Stimulated activated CD4-positive, alpha-beta T cell treated with anti-CD3 and anti-CD28 coated beads, Interleukin-4, amount 100 ng/mL, for 24 hours (primary cell): ENCODE data around the gene SLC6A9.

ENCODE experiments used
- DNase-seq: peaks from one replicate; pipeline ENCODE4 v3.0.0-alpha.2; 2020

The SLC6A9 gene

DNA sequence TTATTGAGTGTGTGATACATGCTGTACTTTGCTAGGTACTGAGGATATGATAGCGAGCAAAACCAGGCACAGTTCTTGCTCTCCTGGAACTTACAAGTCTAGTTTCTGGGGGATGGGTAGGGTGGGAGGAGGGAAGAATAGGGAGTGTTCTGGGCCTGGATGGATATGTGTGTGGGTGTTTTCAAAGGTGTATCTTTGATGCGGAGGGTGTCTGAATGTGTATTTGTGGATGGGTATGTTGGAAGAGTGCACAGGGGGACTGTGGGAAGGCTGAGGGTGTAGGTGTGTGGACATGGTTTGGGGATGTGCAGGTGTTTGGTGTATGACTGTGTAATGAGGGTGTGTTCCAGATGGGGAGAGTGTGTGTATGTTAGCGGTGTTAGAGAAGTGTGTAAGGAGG, 65.9 kb downstream of the SLC6A9 start:
- no peak for DNase-seq

DNA sequence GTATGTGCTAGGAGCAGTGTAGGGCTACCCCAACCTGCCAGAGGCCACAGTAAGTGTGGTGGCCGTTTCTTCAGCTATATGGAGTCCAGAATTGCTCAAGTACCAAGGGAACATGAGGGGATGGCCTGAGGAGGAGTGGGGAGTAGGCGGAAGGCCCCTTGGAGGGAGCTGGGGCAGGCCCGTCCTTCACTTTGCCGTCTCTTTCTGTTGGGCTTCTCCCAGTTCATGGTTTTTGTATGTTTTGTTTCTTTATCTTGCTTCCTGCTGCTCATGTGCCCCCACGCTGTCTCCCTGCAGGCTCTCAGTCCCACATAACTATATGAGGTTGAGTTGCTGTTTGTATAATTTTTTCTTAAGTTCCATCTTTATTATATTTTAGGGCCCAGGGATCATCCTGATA, 67.4 kb downstream of the SLC6A9 start:
- DNase-seq, result no peak

DNA sequence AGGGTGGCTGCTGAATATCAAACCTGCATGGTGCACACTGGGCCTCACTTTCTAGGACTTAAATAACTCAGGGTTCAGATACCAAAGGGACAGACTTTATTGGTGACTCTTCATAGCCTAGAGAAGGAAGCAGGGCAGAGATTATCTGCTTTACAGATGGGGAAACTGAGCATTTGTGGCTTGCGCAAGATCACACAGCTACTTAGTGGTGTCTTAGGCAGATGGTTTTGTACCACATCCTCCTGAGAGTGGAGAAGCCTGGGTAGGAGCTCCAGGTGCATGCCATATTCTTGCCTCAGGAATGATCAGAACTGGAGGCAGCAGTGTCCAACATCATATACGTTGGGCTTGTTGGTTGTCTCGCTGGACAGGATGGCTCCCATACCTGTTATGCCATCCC, 68.3 kb downstream of the SLC6A9 start:
- DNase-seq, result no peak

DNA sequence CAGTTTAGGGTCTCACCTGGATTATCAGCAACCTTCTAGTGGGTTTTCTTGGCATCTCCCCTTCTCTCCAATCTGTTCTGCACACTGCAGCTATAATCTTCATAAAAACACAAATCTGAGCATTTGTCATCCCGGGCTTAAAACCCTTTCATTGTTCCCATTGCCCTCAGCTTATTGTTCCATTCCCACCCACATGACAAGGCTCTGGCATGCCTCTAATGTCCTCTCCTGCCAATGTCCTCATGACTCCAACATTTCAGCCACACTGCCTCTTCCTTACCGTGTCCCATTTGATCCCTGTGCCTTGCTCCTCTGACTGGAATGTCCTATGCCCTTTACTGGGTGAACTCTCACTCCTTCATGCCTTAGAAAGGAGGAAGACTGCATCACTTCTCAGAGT, 68.9 kb downstream of the SLC6A9 start:
- DNase-seq, result no peak

DNA sequence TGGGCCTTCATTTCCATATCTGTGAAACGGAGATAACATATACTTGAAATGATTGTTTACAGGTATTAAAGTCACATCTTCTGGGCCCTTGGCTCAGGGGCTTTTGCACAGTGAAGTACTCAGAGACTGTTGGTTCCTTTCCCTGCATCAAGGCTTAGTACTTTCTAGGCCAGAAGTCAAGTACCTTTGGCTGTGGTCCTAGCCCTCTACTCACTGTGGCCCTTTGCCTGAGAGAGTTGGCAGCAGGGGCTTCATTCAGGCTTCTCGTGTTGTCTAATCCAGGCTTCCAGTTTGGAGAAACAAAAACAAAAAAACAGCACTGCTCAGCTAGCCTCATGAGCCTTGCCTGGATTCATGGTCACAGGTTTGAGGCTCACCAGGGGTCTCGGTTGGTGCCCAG, 69.6 kb downstream of the SLC6A9 start:
- no peak for DNase-seq

DNA sequence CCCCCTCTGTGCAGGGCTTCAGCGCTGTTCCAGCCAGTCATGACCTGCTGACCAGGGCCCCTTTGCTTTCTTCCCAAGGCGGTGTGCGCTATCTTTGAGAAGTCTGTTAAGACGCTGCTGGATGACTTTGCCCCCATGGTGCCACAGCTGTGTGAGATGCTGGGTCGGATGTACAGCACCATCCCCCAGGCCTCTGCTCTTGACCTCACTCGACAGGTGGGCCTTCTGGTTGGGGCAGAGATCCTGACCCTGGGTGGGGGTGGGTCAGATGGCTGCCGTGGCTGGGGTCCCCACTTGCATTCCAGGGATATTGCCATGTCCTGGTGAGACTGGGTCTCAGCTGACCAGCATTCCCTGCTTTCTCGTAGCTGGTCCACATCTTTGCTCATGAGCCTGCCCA, 70.5 kb downstream of the SLC6A9 start:
- DNase-seq, result no peak

DNA sequence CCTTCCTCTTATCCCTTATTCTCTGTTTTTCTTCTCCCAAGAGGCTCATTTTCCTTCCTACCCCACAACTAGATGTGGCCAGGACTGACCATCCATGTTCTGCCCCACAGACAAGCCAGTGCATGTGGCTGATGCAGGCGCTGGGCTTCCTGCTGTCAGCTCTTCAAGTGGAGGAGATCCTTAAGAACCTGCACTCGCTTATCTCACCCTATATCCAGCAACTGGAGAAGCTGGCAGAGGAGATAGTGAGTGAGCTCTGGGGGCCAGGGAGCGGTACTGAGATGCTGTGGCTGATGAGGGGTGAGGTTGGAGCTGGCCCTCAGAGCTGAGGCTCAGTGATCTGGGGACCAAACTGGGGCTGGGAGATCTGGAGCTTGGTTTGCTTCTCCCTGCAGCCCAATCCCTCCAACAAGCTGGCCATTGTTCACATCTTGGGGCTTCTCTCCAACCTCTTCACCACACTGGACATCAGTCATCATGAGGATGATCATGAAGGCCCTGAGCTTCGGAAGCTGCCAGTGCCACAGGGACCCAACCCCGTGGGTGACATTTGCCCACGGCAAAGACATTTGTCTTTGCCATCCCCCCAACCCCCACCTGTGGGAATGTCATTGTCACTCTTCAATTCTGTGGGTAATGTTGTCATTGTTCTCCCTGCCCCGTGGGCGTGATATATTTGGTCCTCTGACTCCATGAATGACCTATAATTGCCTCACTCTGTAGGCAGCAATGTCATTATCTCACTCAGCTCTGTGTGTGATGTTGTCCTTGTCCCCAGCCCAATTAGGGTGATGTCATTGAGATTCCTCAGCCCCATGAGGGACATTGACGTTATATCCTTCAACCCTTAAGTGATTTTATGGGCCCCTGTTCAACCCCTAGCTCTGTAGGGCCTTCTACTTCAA, 72.7 kb downstream of the SLC6A9 start:
- no peak for DNase-seq

DNA sequence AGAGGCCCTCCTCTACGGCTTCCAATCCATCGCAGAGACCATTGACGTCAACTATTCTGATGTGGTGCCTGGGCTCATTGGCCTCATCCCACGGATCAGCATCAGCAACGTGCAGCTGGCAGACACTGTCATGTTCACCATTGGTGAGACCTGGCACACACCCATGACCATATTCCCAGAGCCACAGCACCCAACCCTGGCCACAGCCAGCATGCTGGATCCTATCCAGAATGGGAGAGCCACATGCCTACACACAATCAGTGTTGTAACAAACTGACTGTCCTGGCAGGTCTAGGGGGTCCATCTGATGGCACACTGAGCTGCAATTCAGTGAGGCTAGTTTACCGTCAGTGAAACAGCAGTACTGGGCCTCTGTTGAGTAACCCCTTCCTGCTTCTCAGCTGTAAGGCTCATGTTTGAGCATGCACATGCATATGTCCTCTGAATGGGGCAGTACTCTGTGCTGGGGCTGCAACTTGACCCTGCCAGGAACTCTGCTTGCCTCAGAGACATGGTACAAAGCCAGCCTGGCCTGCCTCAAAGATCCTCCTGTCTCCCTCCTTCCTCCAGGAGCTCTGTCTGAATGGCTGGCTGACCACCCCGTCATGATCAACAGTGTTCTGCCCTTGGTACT, 73.7 kb downstream of the SLC6A9 start:
- DNase-seq, result no peak

DNA sequence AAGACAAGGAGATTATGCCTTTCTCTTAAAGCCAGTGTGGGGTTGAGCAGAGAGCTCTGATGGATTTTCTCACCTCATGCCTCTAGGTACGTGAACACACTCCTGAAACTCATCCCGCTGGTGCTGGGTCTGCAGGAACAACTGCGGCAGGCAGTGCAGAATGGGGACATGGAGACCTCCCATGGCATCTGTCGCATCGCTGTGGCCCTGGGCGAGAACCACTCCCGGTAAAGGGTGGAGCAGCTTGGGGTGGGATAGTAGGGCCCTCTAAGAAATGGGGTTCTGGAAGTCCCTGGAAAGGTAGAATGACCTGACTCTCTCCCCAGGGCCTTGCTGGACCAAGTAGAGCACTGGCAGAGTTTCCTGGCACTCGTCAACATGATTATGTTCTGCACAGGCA, 75.0 kb downstream of the SLC6A9 start:
- no peak for DNase-seq

DNA sequence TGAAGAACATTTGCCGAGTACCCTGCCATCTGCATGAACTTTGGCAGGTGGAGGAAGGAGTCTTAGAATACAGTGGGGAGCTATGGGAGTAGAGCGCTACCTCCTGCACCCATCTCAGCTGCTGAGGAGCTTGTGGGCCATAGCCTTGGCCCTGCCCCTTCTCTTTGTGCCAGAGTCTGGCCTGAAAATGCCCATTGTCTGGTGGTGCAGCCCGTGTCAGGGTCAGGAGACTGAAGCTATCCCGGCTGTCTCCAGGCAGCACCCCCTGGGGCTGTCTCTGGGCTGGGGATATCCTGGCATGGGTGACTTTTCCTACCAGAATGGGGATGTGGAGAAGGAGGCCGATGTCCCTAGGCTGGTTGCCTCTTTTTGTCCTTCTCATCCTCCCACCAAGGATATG, 77.2 kb downstream of the SLC6A9 start:
- no peak for DNase-seq

DNA sequence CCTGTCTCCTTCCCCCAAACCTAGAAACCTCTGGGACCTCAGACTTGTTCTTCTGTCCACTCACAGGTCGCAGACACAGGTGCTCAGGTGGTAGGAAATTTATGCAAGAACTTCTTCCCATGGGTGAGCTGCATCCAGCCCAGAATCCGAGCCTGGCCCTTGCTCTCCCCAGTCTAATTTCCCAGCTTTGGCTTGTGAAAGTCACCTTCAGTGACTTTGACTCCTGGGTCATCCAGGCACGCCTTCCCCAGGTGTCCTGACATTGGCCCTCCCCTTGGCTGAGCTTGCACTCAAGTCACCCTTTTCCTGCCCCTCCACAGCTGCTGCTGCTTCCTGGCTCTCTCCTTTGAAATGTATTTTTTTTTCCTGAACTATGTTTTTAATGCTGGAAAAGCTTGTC, 77.9 kb downstream of the SLC6A9 start:
- no peak for DNase-seq

DNA sequence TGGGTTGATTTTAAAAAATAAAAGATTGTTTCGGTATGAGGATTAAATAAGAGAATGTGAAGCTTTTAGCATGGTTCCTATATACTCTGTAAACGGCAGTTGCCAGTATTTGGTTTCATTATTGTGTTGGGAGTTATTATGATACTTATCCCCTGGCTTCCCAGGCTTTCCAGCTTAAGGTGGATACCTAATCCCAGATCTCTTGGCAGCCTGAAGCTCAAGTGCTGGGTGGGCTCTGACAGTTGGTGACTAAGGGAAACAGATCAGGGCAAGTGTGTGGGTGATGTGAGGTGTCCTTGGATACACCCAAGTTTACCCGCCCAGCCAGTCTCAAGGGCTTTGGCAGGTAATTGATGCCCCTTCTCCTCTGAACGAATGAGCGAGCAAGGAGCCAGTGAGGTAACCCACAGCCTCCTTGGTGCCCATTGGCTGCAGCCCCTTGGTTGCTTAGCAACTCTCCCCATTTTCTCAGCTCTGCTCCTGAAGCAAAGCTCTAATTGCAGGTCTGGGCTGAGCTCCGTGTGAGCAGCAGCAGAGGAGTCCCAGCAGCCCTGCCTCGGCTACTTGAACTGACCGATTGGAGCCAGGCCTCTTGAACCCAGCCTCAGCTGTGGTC, 78.4 kb downstream of the SLC6A9 start:
- no peak for DNase-seq

DNA sequence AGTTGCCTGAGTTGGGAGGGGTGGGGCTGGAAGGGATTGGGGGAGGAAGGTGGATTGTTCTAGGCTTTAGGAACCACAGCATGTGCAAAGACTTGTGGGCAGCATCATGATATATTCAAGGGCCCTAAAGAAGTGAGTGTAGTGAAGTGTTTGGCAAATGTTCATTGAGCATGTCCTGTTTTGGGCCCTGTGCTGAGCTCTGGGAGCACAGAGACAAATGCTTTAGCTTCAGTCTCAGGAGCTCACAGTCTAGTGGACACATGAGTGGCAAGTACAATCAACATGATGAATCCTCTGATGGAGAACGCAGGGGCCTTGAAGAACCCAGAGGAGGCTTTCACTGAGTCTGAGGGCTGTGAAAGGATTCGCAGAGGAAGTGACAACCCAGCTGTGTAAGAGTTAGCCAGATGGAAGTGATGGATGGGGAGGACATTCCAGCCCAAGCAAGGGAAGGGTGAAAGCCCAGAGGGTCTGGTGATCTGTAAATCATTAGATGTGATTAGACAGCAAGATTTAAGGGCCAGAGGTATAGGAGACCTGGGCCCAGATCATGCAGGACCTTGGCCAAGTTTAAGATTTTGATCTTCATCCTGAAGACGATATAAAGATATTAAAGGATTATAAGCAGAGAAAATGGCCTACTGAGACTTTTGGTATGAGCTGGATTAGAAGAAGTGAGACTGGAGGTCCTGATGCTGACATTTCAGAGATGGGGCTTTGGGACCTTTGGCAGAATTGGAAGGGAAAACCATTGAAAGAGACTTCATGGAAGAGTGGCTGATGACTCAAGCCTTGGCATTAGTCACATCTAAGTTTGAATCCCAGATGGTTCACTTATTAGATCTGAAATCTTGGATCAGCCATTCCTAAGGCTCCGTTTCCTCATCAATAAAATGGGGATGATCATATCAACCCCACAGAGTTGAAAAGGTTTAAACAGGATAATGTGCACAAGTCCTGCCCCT, 80.0 kb downstream of the SLC6A9 start:
- DNase-seq, result no peak

DNA sequence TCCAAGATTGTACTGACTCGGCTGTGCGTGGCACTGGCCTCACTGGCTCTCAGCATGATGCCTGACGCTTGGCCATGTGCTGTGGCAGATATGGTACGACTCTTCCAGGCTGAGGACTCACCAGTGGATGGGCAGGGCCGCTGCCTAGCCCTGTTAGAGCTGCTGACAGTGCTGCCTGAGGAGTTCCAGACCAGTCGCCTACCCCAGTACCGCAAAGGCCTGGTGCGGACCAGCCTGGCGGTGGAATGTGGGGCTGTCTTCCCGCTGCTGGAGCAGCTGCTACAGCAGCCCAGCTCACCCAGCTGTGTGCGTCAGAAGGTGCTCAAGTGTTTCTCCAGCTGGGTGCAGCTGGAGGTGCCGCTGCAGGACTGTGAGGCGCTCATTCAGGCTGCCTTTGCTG, 81.6 kb downstream of the SLC6A9 start:
- no peak for DNase-seq

DNA sequence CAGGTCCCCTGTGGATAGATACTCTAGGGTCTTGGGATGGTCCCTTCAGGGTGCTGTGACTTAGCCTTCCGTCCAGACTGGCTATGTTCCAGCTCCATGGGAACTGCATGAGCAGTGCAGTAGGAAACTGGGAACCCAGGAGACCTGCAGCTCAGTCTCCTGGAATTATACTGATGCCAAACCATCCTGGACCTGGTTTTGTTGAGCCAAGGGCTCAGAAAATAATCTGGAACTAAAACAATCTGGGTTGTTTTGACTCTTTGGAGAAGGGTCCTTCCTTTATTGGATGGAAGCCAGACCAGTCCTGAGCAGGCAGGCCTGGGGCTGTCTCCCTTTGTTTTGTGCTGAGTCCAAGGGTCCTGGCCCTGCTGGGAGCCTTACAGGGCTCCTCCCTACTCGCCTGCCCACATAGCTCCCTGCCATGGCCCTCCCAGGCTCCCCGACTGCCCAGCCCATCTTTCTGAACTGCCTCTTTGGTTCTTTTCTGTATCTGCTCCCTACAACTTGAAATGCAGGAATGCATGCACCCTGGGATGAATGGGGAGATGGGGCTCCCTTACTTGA, 83.3 kb downstream of the SLC6A9 start:
- DNase-seq, result no peak

DNA sequence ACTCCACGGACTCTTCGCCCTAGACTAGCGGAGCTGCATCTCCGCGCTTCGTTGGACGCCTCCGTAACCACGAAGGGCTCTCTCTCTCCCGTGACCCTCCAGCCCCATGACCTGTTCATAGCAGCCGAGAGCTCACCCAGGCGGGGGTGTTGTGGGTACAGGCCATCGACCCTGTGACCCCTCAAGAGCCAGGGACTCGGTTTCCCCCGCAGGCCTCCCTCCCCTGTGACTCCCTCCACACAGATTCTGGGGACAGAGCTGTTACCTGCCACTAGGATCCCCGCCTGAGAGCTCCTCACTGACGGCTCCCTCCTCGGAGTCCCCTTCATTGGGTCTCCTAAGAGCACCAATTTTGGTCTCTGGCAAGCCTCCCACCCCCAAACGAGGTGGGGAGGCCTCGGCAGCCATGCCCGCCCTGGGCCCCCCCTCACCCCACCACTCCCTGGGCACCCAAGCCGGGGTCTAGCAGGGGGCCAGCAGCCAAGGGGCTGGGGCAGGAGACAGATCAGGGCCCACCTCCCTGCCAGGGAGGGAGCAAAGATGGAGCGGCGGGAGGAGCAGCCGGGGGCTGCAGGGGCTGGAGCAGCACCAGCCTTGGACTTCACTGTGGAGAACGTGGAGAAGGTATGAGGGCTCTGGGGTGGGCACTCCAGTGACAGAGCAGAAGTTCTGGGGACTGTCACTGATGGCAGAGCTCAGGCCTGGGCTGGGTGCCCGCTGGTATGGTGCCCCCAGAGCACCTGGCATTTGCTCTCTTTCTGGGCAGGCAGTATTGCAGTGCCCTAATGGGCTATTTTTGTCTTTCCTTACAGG, 84.0 kb downstream of the SLC6A9 start:
- DNase-seq, result no peak
